NT2/D1 (cell line): Measurements from ENCODE around the gene CATSPERZ.
"Not testable (repeated sequence)": the region's sequence is repeated elsewhere in the genome, so short reads cannot be mapped to it uniquely, and the experiment has no call there.

ENCODE experiments used
- SUZ12 ChIP-seq: IDR thresholded peaks from 2 replicates; pipeline ENCODE4 v1.6.1; 2011; ENCODE audit not compliant: insufficient read length, insufficient read depth; ENCODE audit errors: extremely low read depth
- YY1 ChIP-seq: IDR thresholded peaks from 2 replicates; pipeline ENCODE4 v1.6.1; 2011; ENCODE audit not compliant: insufficient read length, insufficient read depth
- ZNF274 ChIP-seq: IDR thresholded peaks from 2 replicates; pipeline ENCODE4 v1.6.1; 2011; ENCODE audit warnings: mild to moderate bottlenecking, low read depth, low read length

DNA sequence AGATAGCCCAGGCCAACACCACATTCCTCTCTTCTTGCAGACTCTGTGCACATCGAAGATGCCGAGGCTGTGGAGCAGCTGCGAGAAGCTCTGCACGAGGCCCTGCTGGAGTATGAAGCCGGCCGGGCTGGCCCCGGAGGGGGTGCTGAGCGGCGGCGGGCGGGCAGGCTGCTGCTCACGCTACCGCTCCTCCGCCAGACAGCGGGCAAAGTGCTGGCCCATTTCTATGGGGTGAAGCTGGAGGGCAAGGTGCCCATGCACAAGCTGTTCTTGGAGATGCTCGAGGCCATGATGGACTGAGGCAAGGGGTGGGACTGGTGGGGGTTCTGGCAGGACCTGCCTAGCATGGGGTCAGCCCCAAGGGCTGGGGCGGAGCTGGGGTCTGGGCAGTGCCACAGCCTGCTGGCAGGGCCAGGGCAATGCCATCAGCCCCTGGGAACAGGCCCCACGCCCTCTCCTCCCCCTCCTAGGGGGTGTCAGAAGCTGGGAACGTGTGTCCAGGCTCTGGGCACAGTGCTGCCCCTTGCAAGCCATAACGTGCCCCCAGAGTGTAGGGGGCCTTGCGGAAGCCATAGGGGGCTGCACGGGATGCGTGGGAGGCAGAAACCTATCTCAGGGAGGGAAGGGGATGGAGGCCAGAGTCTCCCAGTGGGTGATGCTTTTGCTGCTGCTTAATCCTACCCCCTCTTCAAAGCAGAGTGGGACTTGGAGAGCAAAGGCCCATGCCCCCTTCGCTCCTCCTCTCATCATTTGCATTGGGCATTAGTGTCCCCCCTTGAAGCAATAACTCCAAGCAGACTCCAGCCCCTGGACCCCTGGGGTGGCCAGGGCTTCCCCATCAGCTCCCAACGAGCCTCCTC, 15.7 kb downstream of the CATSPERZ start:
- not testable (repeated sequence) for TF ChIP-seq YY1, ZNF274, SUZ12
